Measurements from ENCODE around the gene CCL14. TPM values are rescaled to one million over a fixed set of nuclear protein-coding genes. Genes with fewer than 3 reads are reported as not detected.
A peak's percentile ranks its signal among the peaks of the same experiment; 100 is the strongest.

Gene CCL14
- total and polyA plus RNA-seq, 2 of the 13 experiments (the other 11 are each of a cell fraction or from before 2014, with no cell fraction given), result 1.1 to 1.7 TPM

DNA sequence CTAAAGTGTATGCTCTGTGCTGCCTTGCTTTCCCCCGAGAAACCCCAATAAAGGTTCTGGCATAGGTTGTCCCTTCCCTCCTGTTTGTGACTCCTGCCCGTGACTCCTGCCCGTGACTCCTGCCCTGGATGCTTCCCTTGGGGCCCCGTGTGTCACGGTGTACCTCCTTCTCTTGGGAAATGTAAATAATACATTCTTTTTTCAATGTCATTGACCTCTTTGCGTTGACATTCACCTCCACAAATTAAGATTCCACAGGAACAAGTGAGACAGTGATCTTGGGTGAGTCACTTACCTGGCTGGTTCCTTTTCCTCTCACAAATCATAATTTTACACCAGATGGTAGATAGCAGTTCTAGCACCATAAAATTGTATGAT, 14.2 kb upstream of the CCL14 start (continued):
- TF ChIP-seq FOXA1 (IDR thresholded peaks at IDR 0.05) (no peak), FOXA1 (CRISPR knock-in tag; IDR thresholded peaks at IDR 0.05) (peak; percentile 74), LCORL (IDR thresholded peaks at IDR 0.05) (no peak), LCORL (CRISPR knock-in tag; IDR thresholded peaks at IDR 0.05) (no peak), PAWR (CRISPR knock-in tag; IDR thresholded peaks at IDR 0.05; ENCODE audit: borderline replicate concordance) (no peak)
- TF ChIP-seq, protein P1, sequence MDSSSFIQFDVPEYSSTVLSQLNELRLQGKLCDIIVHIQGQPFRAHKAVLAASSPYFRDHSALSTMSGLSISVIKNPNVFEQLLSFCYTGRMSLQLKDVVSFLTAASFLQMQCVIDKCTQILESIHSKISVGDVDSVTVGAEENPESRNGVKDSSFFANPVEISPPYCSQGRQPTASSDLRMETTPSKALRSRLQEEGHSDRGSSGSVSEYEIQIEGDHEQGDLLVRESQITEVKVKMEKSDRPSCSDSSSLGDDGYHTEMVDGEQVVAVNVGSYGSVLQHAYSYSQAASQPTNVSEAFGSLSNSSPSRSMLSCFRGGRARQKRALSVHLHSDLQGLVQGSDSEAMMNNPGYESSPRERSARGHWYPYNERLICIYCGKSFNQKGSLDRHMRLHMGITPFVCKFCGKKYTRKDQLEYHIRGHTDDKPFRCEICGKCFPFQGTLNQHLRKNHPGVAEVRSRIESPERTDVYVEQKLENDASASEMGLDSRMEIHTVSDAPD (CRISPR knock-in tag; IDR thresholded peaks at IDR 0.05), result no peak
- TF ChIP-seq, protein P2, sequence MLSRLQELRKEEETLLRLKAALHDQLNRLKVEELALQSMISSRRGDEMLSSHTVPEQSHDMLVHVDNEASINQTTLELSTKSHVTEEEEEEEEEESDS (CRISPR knock-in tag; IDR thresholded peaks at IDR 0.05; ENCODE audit: borderline replicate concordance), result no peak

DNA sequence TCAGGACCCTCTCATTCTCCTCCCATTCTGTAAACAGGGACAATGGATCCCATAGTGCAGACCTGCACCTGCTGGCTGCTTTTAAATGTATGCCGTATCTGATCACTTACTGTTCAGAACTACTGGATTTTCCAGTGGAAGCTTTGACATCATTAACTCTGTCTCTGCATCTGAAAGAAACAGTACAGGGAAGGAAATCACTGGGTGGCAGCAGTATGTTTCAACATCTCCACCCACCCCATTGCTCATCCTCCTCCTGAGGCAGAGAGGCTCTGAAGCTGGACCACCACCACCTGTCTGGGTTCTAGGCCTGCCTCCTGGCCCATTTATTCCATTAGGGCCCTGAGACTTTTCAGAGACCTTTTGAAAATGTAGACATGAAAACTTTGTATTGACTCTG, 12.2 kb upstream of the CCL14 start:
- no peak for FAIRE-seq
- no TSS peak for BruUV-seq (replicated peaks)
- H3K4me1 ChIP-seq (ENCODE audit: insufficient read depth, low read length), result peaks cover 60% of the 10 kb centered on the region
- no peaks in the 10 kb centered on the region for H3K9me3 ChIP-seq (ENCODE audit: low read length)
- 100% methylated on average over 1 of the region's 1 CpG for WGBS (ENCODE audit: low lambda C conversion rate)
- H2AFZ ChIP-seq (ENCODE audit: low read length), result no peak overlapping the region
- no peaks in the 10 kb centered on the region; a peak in 1 of 5 replicates for H3K27me3 ChIP-seq (ENCODE audit: control insufficient read depth in 1 of 2, insufficient read depth in 2 of 2, low read length in 2 of 2)
- H3K27ac ChIP-seq (ENCODE audit: extremely low read length, insufficient read depth, low read length), result no peak overlapping the region
- intact Hi-C loops (cut with micrococcal nuclease; ENCODE audit: unreplicated experiment), result no loop called here
- in situ Hi-C loops (cut with HindIII; ENCODE audit: extremely low pct_ligation_motif_present, low pct_unique_long_range_greater_than_20kb), result no loop called here
- peaks cover 20% of the 10 kb centered on the region for H3K79me2 ChIP-seq (ENCODE audit: insufficient read depth, low read length)
- H3K4me3 ChIP-seq (replicated peaks in 1 of 3; ENCODE audit: insufficient read depth in 1 of 3, low read depth in 2 of 3, low read length in 3 of 3), result no peak overlapping the region
- peaks cover 5 to 12% of the 10 kb centered on the region in 2 experiments; a peak in 4 of 5 replicates for H3K36me3 ChIP-seq (replicated peaks in 1 of 2; ENCODE audit: control insufficient read depth in 1 of 2, insufficient read depth in 2 of 2, low read length in 2 of 2)
- no peak for ATAC-seq
- CTCF ChIA-PET (ENCODE audit: low intra/inter-chr PET ratio, low total read pairs), result no interaction called here
- H4K20me1 ChIP-seq (ENCODE audit: insufficient read depth, low read length), result no peaks in the 10 kb centered on the region
- no peak overlapping the region for H3K4me2 ChIP-seq (ENCODE audit: low read depth, low read length)
- POLR2A ChIA-PET, result interaction anchor here (1.5 to 6.4 kb wide), 5 partner anchors 8 to 26 kb away, joined by 8 to 131 read pairs (median 47); partner anchors contain the start of gene CCL16
- no peak overlapping the region for H3K9ac ChIP-seq (ENCODE audit: insufficient read depth, low read depth, low read length)
- no peak for DNase-seq (ENCODE audit: low spot score)
- TF ChIP-seq, protein P3, sequence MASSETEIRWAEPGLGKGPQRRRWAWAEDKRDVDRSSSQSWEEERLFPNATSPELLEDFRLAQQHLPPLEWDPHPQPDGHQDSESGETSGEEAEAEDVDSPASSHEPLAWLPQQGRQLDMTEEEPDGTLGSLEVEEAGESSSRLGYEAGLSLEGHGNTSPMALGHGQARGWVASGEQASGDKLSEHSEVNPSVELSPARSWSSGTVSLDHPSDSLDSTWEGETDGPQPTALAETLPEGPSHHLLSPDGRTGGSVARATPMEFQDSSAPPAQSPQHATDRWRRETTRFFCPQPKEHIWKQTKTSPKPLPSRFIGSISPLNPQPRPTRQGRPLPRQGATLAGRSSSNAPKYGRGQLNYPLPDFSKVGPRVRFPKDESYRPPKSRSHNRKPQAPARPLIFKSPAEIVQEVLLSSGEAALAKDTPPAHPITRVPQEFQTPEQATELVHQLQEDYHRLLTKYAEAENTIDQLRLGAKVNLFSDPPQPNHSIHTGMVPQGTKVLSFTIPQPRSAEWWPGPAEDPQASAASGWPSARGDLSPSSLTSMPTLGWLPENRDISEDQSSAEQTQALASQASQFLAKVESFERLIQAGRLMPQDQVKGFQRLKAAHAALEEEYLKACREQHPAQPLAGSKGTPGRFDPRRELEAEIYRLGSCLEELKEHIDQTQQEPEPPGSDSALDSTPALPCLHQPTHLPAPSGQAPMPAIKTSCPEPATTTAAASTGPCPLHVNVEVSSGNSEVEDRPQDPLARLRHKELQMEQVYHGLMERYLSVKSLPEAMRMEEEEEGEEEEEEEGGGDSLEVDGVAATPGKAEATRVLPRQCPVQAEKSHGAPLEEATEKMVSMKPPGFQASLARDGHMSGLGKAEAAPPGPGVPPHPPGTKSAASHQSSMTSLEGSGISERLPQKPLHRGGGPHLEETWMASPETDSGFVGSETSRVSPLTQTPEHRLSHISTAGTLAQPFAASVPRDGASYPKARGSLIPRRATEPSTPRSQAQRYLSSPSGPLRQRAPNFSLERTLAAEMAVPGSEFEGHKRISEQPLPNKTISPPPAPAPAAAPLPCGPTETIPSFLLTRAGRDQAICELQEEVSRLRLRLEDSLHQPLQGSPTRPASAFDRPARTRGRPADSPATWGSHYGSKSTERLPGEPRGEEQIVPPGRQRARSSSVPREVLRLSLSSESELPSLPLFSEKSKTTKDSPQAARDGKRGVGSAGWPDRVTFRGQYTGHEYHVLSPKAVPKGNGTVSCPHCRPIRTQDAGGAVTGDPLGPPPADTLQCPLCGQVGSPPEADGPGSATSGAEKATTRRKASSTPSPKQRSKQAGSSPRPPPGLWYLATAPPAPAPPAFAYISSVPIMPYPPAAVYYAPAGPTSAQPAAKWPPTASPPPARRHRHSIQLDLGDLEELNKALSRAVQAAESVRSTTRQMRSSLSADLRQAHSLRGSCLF (CRISPR knock-in tag; IDR thresholded peaks at IDR 0.05; ENCODE audit: borderline replicate concordance), result no peak
- TF ChIP-seq PCBP2 (optimal IDR thresholded peaks at IDR 0.05; ENCODE audit: low read depth, low read length, poor library complexity, severe bottlenecking) (no peak), ZNF598 (CRISPR knock-in tag; IDR thresholded peaks at IDR 0.05; ENCODE audit: borderline replicate concordance) (no peak), ZMYM4 (CRISPR knock-in tag; IDR thresholded peaks at IDR 0.05) (no peak), DNMT3B (CRISPR knock-in tag; conservative IDR thresholded peaks at IDR 0.05) (no peak), ZBTB42 (CRISPR knock-in tag; IDR thresholded peaks at IDR 0.05) (no peak), SMAD3 (CRISPR knock-in tag; IDR thresholded peaks at IDR 0.05) (no peak), ARID2 (CRISPR knock-in tag; IDR thresholded peaks at IDR 0.05; ENCODE audit: borderline replicate concordance) (no peak), CEBPB (IDR thresholded peaks at IDR 0.05; ENCODE audit: borderline replicate concordance, low read depth, low read length) (no peak), ZNF451 (CRISPR knock-in tag; IDR thresholded peaks at IDR 0.05) (no peak)
- TF ChIP-seq, protein P4, sequence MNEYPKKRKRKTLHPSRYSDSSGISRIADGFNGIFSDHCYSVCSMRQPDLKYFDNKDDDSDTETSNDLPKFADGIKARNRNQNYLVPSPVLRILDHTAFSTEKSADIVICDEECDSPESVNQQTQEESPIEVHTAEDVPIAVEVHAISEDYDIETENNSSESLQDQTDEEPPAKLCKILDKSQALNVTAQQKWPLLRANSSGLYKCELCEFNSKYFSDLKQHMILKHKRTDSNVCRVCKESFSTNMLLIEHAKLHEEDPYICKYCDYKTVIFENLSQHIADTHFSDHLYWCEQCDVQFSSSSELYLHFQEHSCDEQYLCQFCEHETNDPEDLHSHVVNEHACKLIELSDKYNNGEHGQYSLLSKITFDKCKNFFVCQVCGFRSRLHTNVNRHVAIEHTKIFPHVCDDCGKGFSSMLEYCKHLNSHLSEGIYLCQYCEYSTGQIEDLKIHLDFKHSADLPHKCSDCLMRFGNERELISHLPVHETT (CRISPR knock-in tag; conservative IDR thresholded peaks at IDR 0.05), result no peak
